ENCODE measurements around the gene HAUS7. TPM values are rescaled to one million over a fixed set of nuclear protein-coding genes. Genes with fewer than 3 reads are reported as not detected.

The HAUS7 gene
- total RNA-seq, 1 donor = 10.8 TPM

- no peak overlapping the region for H3K4me3 ChIP-seq (ENCODE audit: low read depth, low read length)
- DNase-seq (ENCODE audit: low read depth) = no peak
- no peak for TF ChIP-seq CTCF (IDR thresholded peaks at IDR 0.05; ENCODE audit: insufficient read depth, low read depth, low read length)
Observed at GRCh38 chrX:153514259-153514658, 43.9 kb upstream of the HAUS7 start.

- no peak for DNase-seq (ENCODE audit: low read depth)
- H3K4me3 ChIP-seq (ENCODE audit: low read depth, low read length) = no peak overlapping the region
Observed at GRCh38 chrX:153513265-153513664, 42.9 kb upstream of the HAUS7 start.

GRCh38 chrX:153512501-153512893 is 42.1 kb upstream of the HAUS7 start:
- H3K4me3 ChIP-seq (ENCODE audit: low read depth, low read length) = no peak overlapping the region
- TF ChIP-seq CTCF (IDR thresholded peaks at IDR 0.05; ENCODE audit: insufficient read depth, low read depth, low read length) = no peak
- DNase-seq (ENCODE audit: low read depth) = no peak

More at GRCh38 chrX:153513265-153513664, 42.9 kb upstream of the HAUS7 start:
- no peak for TF ChIP-seq CTCF (IDR thresholded peaks at IDR 0.05; ENCODE audit: insufficient read depth, low read depth, low read length)

GRCh38 chrX:153511784-153512500 is 41.6 kb upstream of the HAUS7 start:
- TF ChIP-seq CTCF (IDR thresholded peaks at IDR 0.05; ENCODE audit: insufficient read depth, low read depth, low read length) = no peak
- no peak for DNase-seq (ENCODE audit: low read depth)

GRCh38 chrX:153510383-153510782 is 40.0 kb upstream of the HAUS7 start:
- H3K4me3 ChIP-seq (ENCODE audit: low read depth, low read length) = no peak overlapping the region
- TF ChIP-seq CTCF (IDR thresholded peaks at IDR 0.05; ENCODE audit: insufficient read depth, low read depth, low read length) = no peak
- DNase-seq (ENCODE audit: low read depth) = no peak

More at GRCh38 chrX:153511784-153512500, 41.6 kb upstream of the HAUS7 start:
- H3K4me3 ChIP-seq (ENCODE audit: low read depth, low read length) = no peak overlapping the region

- no peak for TF ChIP-seq CTCF (IDR thresholded peaks at IDR 0.05; ENCODE audit: insufficient read depth, low read depth, low read length)
- H3K4me3 ChIP-seq (ENCODE audit: low read depth, low read length) = no peak overlapping the region
- no peak for DNase-seq (ENCODE audit: low read depth)
Observed at GRCh38 chrX:153509592-153509991, 39.2 kb upstream of the HAUS7 start.
